ENCODE measurements around the gene LRIT2.

Gene LRIT2

DNA sequence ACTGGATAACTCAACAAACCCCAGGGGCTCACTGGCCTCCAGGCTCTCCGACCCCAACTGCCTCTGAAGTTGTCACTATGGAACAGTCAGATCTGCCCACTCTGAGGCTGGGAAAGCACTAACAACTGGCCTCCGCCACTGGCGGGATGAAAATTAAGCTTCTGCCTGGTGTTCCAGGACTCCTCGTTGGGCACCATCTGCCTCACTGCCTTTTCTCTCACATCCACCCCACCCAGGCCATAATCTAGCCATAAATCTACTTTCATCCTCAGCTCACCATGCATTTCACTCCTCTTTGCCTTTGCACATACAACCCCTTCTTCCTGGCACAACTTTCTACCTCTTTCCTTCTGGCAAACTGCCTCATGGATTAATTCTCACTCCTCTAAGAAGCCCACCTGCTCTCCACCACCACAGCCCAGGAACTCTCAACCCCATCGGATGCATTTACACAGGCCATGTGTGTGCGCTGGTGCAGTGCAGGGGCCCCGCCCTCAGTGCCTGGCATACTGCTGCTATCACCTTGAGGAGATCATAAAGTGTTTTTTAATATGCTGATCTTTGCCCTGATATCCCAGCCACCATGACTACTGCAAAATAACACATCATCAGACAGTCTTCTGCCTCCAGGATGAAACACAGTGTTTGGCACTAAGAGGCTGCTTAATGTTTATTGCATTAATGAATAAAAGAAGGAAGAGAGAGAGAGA lies 27.0 kb downstream of the LRIT2 start:
- ChIA-PET CTCF (interaction anchor here (0.5 to 0.6 kb wide), 2 partner anchors 279 to 1484 kb away, joined by 3 to 4 read pairs; no protein-coding TSS in a partner anchor), POLR2A (ENCODE audit: low non-redundant PET) (no interaction called here)
- no peak for DNase-seq (ENCODE audit: low spot score)
- TF ChIP-seq, protein P1, sequence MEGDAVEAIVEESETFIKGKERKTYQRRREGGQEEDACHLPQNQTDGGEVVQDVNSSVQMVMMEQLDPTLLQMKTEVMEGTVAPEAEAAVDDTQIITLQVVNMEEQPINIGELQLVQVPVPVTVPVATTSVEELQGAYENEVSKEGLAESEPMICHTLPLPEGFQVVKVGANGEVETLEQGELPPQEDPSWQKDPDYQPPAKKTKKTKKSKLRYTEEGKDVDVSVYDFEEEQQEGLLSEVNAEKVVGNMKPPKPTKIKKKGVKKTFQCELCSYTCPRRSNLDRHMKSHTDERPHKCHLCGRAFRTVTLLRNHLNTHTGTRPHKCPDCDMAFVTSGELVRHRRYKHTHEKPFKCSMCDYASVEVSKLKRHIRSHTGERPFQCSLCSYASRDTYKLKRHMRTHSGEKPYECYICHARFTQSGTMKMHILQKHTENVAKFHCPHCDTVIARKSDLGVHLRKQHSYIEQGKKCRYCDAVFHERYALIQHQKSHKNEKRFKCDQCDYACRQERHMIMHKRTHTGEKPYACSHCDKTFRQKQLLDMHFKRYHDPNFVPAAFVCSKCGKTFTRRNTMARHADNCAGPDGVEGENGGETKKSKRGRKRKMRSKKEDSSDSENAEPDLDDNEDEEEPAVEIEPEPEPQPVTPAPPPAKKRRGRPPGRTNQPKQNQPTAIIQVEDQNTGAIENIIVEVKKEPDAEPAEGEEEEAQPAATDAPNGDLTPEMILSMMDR (conservative IDR thresholded peaks at IDR 0.05; ENCODE audit: low read depth): no peak
- H3K27ac ChIP-seq: no peak overlapping the region

DNA sequence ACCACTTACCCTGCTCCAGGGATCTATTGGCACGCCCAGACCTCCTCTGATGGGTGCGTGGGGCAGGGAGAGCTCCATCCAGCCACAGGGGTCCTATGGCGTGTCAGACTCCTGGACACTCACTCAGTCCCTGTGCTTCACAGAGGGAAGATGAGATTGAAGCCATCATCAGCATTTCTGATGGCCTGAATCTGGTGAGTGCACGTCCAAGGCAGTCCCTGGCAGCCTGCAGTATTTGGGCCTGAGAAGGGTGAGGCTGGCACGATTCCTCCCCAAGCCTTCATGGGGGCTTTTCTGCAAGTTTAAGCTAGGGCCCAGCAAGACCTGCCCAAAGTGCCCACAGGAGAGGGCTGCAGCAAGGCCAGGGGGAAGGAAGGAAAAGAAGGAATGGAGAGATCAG lies 27.7 kb downstream of the LRIT2 start:
- CTCF ChIA-PET: no interaction called here

DNA sequence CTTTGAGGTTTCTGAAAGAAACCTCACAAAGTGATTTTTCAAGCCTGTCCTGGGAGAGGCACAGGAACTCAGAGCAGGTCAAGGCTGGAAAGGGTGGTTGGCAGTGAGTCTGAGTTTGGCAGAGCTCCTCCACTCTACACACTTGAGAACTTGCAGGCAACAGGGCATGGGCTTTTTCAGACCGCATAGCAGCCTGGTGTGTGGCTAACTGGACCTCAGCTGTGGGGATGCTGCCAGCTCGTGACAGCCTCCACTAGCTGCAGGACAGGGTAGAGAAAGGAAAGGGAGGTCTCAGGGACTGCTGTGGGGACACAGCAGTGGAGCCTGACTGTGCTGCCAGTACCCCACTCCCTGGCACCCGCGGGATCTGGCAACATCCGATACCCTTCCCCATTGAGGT lies 28.4 kb downstream of the LRIT2 start:
- CTCF ChIA-PET: interaction anchor here (0.5 kb wide), 1 partner anchor 90 kb away, joined by 4 read pairs; no protein-coding TSS in a partner anchor

More for the DNA sequence above, 27.7 kb downstream of the LRIT2 start:
- TF ChIP-seq, protein P1 (conservative IDR thresholded peaks at IDR 0.05; ENCODE audit: low read depth): no peak
- no peak for DNase-seq (ENCODE audit: low spot score)
- no peak overlapping the region for H3K27ac ChIP-seq
- POLR2A ChIA-PET (ENCODE audit: low non-redundant PET): no interaction called here

DNA sequence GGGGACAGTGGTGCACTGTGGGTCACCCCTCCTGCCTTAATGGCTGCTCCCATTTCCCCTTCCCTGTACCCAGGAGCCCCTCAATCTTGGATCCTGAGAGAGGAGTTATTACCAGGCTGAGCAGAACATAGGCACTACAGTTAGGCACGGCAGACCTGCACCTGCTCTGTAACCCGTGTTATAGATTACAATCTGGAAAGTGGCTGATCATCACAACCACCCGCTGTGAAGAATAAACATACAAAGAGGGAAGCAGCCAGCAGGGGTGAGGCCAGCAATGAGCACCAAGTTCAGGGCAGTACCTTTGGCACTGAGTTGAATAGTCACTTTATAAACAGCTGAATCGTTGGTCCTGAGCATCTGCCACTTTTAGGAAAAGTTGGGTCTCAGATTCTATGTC lies 29.3 kb downstream of the LRIT2 start:
- TF ChIP-seq, protein P1 (conservative IDR thresholded peaks at IDR 0.05; ENCODE audit: low read depth): no peak
- POLR2A ChIA-PET (ENCODE audit: low non-redundant PET): no interaction called here
- CTCF ChIA-PET: no interaction called here
- H3K27ac ChIP-seq: no peak overlapping the region
- no peak for DNase-seq (ENCODE audit: low spot score)

More for the DNA sequence above, 28.4 kb downstream of the LRIT2 start:
- POLR2A ChIA-PET (ENCODE audit: low non-redundant PET): no interaction called here
- TF ChIP-seq, protein P1 (conservative IDR thresholded peaks at IDR 0.05; ENCODE audit: low read depth): no peak
- no peak overlapping the region for H3K27ac ChIP-seq
- DNase-seq (ENCODE audit: low spot score): no peak

DNA sequence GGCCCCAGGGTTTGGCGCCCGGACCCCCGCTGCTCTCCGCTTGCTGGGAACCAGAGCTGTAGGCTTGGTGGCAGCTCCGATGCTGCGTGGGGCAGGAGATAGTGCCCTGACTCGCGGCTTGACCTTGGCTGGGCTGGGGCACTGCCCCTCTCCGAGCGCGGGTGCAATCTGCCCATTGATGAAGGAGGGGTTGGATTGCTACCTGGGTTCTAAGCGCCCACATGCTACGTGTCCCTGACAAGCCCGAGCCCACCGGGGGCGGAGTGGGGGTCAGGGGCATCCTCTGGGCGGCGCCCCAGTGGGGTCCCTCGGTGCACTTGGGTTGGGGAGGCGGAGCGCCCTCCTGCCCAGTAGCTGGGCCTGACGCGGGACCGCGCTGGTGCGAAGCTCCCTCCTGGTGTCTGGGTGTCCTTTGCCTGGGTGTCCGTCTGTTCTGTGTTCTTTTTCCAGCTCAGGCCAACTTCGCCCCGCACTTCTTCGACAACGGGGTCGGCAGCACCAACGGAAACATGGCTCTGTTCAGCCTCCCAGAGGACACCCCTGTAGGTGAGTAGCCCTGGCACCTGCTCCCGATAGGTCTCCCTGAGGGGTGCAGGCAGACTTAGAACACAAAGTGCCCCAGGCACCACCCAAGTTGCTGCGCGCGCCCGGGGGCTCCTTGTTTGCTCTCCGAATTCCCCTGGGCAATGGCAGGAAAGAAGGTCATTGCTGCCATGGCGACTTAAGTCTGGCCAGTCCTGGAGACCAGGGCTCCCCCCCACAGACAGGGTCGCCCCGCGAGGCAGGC lies 30.1 kb downstream of the LRIT2 start:
- ChIA-PET CTCF (no interaction called here), POLR2A (ENCODE audit: low non-redundant PET) (no interaction called here)
- no peak for DNase-seq (ENCODE audit: low spot score)
- TF ChIP-seq, protein P1 (conservative IDR thresholded peaks at IDR 0.05; ENCODE audit: low read depth): no peak
- H3K27ac ChIP-seq: no peak overlapping the region

DNA sequence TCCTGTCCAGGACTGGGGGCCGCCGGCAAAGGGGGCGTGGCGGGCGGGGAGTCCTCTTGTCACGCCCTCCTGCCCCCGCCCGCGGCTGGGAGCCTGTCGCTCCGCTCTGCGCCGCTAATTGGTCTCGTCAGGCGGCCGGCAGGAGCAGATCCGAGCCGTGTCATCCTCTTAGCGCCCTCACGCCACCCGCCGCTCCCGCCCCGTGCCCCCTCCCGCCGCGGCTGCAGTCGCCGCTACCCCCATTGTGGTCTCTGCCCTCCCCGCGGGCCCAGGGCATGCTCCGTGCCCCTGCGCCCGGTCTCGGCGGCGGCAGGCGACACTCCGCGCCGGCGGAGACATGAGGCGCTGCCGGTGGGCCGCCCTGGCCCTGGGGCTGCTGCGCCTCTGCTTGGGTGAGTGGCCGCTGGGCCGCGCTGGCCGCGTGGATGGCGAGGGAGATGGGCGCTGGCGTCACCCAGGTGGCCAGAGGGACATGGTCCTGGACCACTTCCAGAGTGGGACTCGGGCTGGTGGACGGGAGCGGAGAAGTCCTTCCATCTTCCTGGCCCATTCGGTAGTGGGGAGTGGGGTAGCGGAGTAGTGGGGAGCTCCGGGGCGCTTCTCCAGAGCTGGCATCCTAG lies 30.8 kb downstream of the LRIT2 start, which contains the start of gene CDHR1:
Gene CDHR1, plus strand, starts transcription at position 114 of the 620 bp plus-strand sequence. Its CDS starts 224 bp downstream, at position 338.
- peak; percentile 43 for DNase-seq (ENCODE audit: low spot score)
- POLR2A ChIA-PET (ENCODE audit: low non-redundant PET): no interaction called here
- CTCF ChIA-PET: no interaction called here
- TF ChIP-seq, protein P1 (conservative IDR thresholded peaks at IDR 0.05; ENCODE audit: low read depth): no peak
- no peak within 1 kb of the TSS for H3K27ac ChIP-seq
